Measurements from ENCODE around the gene AUTS2.

Gene AUTS2

GRCh38 chr7:69920797-69921196 lies 322.5 kb downstream of the AUTS2 start:
- TF ChIP-seq, protein P1, sequence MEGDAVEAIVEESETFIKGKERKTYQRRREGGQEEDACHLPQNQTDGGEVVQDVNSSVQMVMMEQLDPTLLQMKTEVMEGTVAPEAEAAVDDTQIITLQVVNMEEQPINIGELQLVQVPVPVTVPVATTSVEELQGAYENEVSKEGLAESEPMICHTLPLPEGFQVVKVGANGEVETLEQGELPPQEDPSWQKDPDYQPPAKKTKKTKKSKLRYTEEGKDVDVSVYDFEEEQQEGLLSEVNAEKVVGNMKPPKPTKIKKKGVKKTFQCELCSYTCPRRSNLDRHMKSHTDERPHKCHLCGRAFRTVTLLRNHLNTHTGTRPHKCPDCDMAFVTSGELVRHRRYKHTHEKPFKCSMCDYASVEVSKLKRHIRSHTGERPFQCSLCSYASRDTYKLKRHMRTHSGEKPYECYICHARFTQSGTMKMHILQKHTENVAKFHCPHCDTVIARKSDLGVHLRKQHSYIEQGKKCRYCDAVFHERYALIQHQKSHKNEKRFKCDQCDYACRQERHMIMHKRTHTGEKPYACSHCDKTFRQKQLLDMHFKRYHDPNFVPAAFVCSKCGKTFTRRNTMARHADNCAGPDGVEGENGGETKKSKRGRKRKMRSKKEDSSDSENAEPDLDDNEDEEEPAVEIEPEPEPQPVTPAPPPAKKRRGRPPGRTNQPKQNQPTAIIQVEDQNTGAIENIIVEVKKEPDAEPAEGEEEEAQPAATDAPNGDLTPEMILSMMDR (IDR thresholded peaks at IDR 0.05; ENCODE audit: low read depth, low read length), result no peak
- no peak for DNase-seq (ENCODE audit: low read depth in 2 of 2)
- H3K4me3 ChIP-seq (replicated peaks in 1 of 2; ENCODE audit: low read depth in 2 of 2, low read length in 2 of 2), result no peak overlapping the region

GRCh38 chr7:69922026-69922803 lies 323.9 kb downstream of the AUTS2 start:
- TF ChIP-seq, protein P1 (IDR thresholded peaks at IDR 0.05; ENCODE audit: low read depth, low read length), result no peak
- no peak for DNase-seq (ENCODE audit: low read depth in 2 of 2)
- H3K4me3 ChIP-seq (replicated peaks in 1 of 2; ENCODE audit: low read depth in 2 of 2, low read length in 2 of 2), result no peak overlapping the region

DNA sequence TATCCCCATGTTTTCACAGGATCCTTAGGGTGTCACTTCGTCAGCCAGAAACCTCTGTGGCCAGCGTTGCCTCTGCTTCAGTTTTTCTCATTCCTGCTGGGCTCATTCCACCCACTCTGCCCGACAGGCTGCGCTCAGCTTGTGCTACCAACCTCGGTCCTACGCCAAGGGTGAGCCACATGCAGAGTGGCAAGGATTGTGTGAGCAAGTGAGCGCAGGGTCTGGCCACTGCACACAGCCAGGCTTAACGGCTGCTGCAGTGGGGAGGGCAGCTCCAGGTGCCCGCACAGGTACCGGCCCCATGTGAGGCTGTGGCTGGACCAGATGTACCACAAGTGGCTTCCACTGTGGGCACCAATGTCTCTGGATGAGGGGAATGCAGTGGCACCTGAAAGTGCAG lies 329.2 kb downstream of the AUTS2 start:
- TF ChIP-seq, protein P1 (IDR thresholded peaks at IDR 0.05; ENCODE audit: low read depth, low read length), result no peak
- no peak overlapping the region for H3K4me3 ChIP-seq (replicated peaks in 1 of 2; ENCODE audit: low read depth in 2 of 2, low read length in 2 of 2)
- no peak for DNase-seq (ENCODE audit: low read depth in 2 of 2)

DNA sequence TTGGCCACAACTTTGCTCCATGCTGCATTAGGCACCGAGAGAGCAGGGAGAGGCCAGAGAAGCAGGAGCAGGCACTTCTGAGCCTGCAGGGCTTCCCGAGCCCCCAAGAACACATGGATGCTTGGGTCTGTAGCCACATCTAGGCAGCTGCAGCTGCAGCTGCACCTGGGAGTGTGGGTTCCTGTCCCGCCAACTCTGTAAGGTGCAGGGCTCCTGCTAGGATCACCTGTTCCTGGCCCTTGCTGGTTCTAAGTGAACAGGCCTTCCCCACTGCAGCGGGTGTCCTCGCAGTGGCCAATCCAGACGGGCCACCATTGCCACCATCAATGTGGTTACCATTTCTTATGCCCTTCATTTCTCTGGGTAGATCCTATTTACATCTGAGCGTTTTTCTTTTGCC lies 330.3 kb downstream of the AUTS2 start:
- TF ChIP-seq, protein P1 (IDR thresholded peaks at IDR 0.05; ENCODE audit: low read depth, low read length), result no peak
- no peak overlapping the region for H3K4me3 ChIP-seq (replicated peaks in 1 of 2; ENCODE audit: low read depth in 2 of 2, low read length in 2 of 2)
- DNase-seq (ENCODE audit: low read depth in 2 of 2), result no peak

DNA sequence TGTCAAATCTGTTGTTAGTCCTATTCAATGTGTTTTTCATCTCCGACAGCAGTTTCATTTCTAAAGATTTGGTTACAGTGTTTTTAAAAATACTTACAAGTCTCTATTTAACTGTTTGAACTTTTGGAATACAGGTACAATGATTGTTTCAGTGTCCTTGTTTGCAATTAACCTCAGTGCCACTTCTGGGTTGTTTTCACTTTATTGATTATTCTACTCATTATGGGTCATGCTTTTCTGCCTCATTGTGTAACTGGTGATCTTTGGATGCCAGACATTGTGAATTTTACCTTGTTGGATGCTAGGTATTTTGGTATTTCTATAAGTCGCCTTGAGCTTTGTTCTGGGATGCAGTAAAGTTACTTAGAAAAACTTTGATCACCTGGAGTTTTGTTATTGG lies 331.3 kb downstream of the AUTS2 start:
- no peak for DNase-seq (ENCODE audit: low read depth in 2 of 2)
- no peak overlapping the region for H3K4me3 ChIP-seq (replicated peaks in 1 of 2; ENCODE audit: low read depth in 2 of 2, low read length in 2 of 2)
- TF ChIP-seq, protein P1 (IDR thresholded peaks at IDR 0.05; ENCODE audit: low read depth, low read length), result no peak

DNA sequence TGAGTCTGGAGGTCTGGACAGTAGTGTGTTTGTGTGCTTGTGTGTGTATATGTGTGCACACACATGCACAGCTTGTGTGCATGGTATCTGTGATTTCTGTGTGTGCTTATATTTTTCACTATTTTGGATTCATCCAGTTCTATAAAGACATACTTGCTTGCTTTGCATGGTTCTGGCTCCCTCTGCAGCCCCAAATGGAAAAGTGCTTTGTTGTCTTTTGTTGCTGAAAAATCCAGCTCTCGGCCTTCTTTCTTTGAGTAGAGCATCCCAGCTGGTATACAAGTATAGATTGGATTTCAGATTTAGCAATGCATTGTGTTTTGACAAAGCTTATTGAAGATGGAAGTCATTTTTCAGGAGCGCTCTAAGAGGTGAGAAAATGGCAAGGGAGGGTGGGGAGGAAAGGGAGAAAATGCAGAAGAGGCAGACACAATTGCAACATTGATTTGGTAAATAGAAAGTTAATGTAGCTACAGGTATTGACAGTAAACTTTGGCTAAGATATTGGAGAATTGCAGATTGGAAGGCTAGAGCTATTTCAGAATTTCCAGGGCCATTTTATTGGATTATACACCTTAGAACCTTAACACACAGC lies 333.9 kb downstream of the AUTS2 start:
- DNase-seq (ENCODE audit: low read depth in 2 of 2), result peak; percentile 37 to 62
- H3K4me3 ChIP-seq (replicated peaks in 1 of 2; ENCODE audit: low read depth in 2 of 2, low read length in 2 of 2), result no peak overlapping the region
- TF ChIP-seq, protein P1 (IDR thresholded peaks at IDR 0.05; ENCODE audit: low read depth, low read length), result peak; percentile 46
